K562 (cell line): ENCODE data around the gene CD44.

Experiments
- CTCF ChIP-seq, 3 experiments: IDR thresholded peaks in 2 of 3; conservative IDR thresholded peaks in 1 of 3; 2 replicates each; pipeline ENCODE4 v1.5.1; 2011 to 2012; ENCODE audit warnings: low read length in 3 of 3, mild to moderate bottlenecking in 3 of 3, control low read depth in 2 of 3, improper control_type of control experiment in 1 of 3, inconsistent platforms in 1 of 3, low read depth in 1 of 3, mixed read lengths in 1 of 3, moderate library complexity in 1 of 3; ENCODE audit not compliant: insufficient read depth in 2 of 3
- KAT7 ChIP-seq: sonication (generic); formaldehyde crosslinking; IDR thresholded peaks from 2 replicates; pipeline ENCODE4 v1.8.0; 2022; ENCODE audit warnings: missing genetic modification reagents, mild to moderate bottlenecking, borderline replicate concordance
- NR2C2 ChIP-seq, 2 experiments: fragments of 200-800 bp in 1 of 2; sonication (Bioruptor generic) in 1 of 2; sonication (generic) in 1 of 2; formaldehyde crosslinking in 1 of 2; IDR thresholded peaks; 2 replicates each; pipeline versions ENCODE4 v1.6.1 to v1.8.0; 2016 to 2022; ENCODE audit warnings: mild to moderate bottlenecking in 1 of 2, missing compliant biosample characterization in 1 of 2, missing genetic modification characterization in 1 of 2, missing genetic modification reagents in 1 of 2
- POLR2A ChIP-seq: fragments of 450-650 bp; conservative IDR thresholded peaks from 2 replicates; pipeline ENCODE4 v1.6.1; 2016
- SMC3 ChIP-seq: conservative IDR thresholded peaks from 2 replicates; pipeline ENCODE4 v1.6.1; 2011; ENCODE audit warnings: low read depth, low read length, improper control_type of control experiment; ENCODE audit not compliant: insufficient read depth
- ZBED1 ChIP-seq: IDR thresholded peaks from 2 replicates; pipeline ENCODE4 v1.6.1; 2014

- TF ChIP-seq KAT7 (CRISPR knock-in tag) (0 out of 2 replicates have a peak, but pooled peaks have one; percentile 59), POLR2A (no peak), ZBED1 (no peak), SMC3 (no peak), CTCF (IDR thresholded peaks at IDR 0.05 in 2 of 3, conservative IDR thresholded peaks at IDR 0.05 in 1 of 3; ENCODE audit: insufficient read depth in 2 of 3, low read depth in 1 of 3, low read length in 3 of 3) (no peak), NR2C2 (CRISPR knock-in tag; IDR thresholded peaks at IDR 0.05) (no peak), NR2C2 (tag; IDR thresholded peaks at IDR 0.05) (no peak)
Measured at GRCh38 chr11:35138943-35139721, at the start of gene CD44.
